Duodenal mucosa (tissue), 2 donors: ENCODE data around the gene MAD1L1.

ENCODE experiments used
- H3K27ac ChIP-seq: one replicate; pipeline ENCODE4 v1.7.0; 2013; ENCODE audit warnings: low read depth, low read length
- H3K27me3 ChIP-seq, 2 donors: one replicate each; pipeline ENCODE4 v1.7.0; 2013; ENCODE audit warnings: low read length in 2 of 2, control low read depth in 1 of 2; ENCODE audit not compliant: insufficient read depth in 2 of 2, control insufficient read depth in 1 of 2
- H3K36me3 ChIP-seq, 2 donors: one replicate each; pipeline ENCODE4 v1.7.0; 2013; ENCODE audit warnings: low read length in 2 of 2, control low read depth in 1 of 2; ENCODE audit not compliant: insufficient read depth in 2 of 2, control insufficient read depth in 1 of 2
- H3K4me1 ChIP-seq, 2 donors: one replicate each; pipeline ENCODE4 v1.7.0; 2013; ENCODE audit warnings: low read length in 2 of 2, control low read depth in 1 of 2; ENCODE audit not compliant: insufficient read depth in 2 of 2, control insufficient read depth in 1 of 2
- H3K4me3 ChIP-seq, 2 donors: one replicate each; pipeline ENCODE4 v1.7.0; 2013; ENCODE audit warnings: low read length in 2 of 2, low read depth in 1 of 2
- H3K9ac ChIP-seq, 2 donors: one replicate each; pipeline ENCODE4 v1.7.0; 2013; ENCODE audit warnings: low read length in 2 of 2, low read depth in 1 of 2
- H3K9me3 ChIP-seq, 2 donors: one replicate each; pipeline ENCODE4 v1.7.0; 2013; ENCODE audit warnings: low read length in 2 of 2, control low read depth in 1 of 2; ENCODE audit not compliant: control insufficient read depth in 1 of 2

MAD1L1 gene

GRCh38 chr7:2106440-2106839, 126.3 kb downstream of the MAD1L1 start:
- H3K4me1 ChIP-seq: peaks cover 13 to 25% of the 10 kb centered on the region in 2 donors
- no peaks in the 10 kb centered on the region for H3K9me3 ChIP-seq
- H3K27me3 ChIP-seq: no peaks in the 10 kb centered on the region
- H3K4me3 ChIP-seq: no peak overlapping the region
- no peak overlapping the region for H3K9ac ChIP-seq
- H3K27ac ChIP-seq: no peak overlapping the region
- peaks cover 0 to 4% of the 10 kb centered on the region in 2 donors for H3K36me3 ChIP-seq

GRCh38 chr7:2105917-2106316, 126.8 kb downstream of the MAD1L1 start:
- H3K36me3 ChIP-seq: peaks cover 0 to 4% of the 10 kb centered on the region in 2 donors
- H3K4me3 ChIP-seq: no peak overlapping the region
- no peak overlapping the region for H3K27ac ChIP-seq
- no peak overlapping the region for H3K9ac ChIP-seq
- peaks cover 8 to 20% of the 10 kb centered on the region in 2 donors for H3K4me1 ChIP-seq
- no peaks in the 10 kb centered on the region for H3K9me3 ChIP-seq
- no peaks in the 10 kb centered on the region for H3K27me3 ChIP-seq

GRCh38 chr7:2105280-2105679, 127.5 kb downstream of the MAD1L1 start:
- no peaks in the 10 kb centered on the region for H3K9me3 ChIP-seq
- H3K4me3 ChIP-seq: no peak overlapping the region
- H3K4me1 ChIP-seq: peaks cover 1 to 14% of the 10 kb centered on the region in 2 donors
- H3K9ac ChIP-seq: no peak overlapping the region
- H3K27me3 ChIP-seq: no peaks in the 10 kb centered on the region
- no peak overlapping the region for H3K27ac ChIP-seq
- H3K36me3 ChIP-seq: peaks cover 0 to 4% of the 10 kb centered on the region in 2 donors

GRCh38 chr7:2104716-2105115, 128.0 kb downstream of the MAD1L1 start:
- Histone ChIP-seq H3K27me3 (no peaks in the 10 kb centered on the region), H3K27ac (no peak overlapping the region), H3K9me3 (no peaks in the 10 kb centered on the region), H3K4me3 (no peak overlapping the region), H3K9ac (no peak overlapping the region), H3K4me1 (peaks cover 0 to 14% of the 10 kb centered on the region in 2 donors), H3K36me3 (peaks cover 0 to 4% of the 10 kb centered on the region in 2 donors)

GRCh38 chr7:2104107-2104710, 128.5 kb downstream of the MAD1L1 start:
- Histone ChIP-seq H3K36me3 (peaks cover 0 to 4% of the 10 kb centered on the region in 2 donors), H3K9ac (no peak overlapping the region), H3K4me1 (peaks cover 0 to 14% of the 10 kb centered on the region in 2 donors), H3K4me3 (no peak overlapping the region), H3K9me3 (no peaks in the 10 kb centered on the region), H3K27me3 (no peaks in the 10 kb centered on the region), H3K27ac (no peak overlapping the region)

- peaks cover 0 to 4% of the 10 kb centered on the region in 2 donors for H3K36me3 ChIP-seq
- H3K27ac ChIP-seq: no peak overlapping the region
- no peak overlapping the region for H3K9ac ChIP-seq
- no peaks in the 10 kb centered on the region for H3K9me3 ChIP-seq
- peaks cover 0 to 14% of the 10 kb centered on the region in 2 donors for H3K4me1 ChIP-seq
- no peak overlapping the region for H3K4me3 ChIP-seq
- H3K27me3 ChIP-seq: no peaks in the 10 kb centered on the region
Measured at GRCh38 chr7:2103071-2103898, 129.5 kb downstream of the MAD1L1 start.

GRCh38 chr7:2102375-2102723, 130.4 kb downstream of the MAD1L1 start:
- H3K4me3 ChIP-seq: no peak overlapping the region
- no peak overlapping the region for H3K27ac ChIP-seq
- no peaks in the 10 kb centered on the region for H3K27me3 ChIP-seq
- H3K4me1 ChIP-seq: peaks cover 0 to 14% of the 10 kb centered on the region in 2 donors
- H3K9me3 ChIP-seq: no peaks in the 10 kb centered on the region
- peaks cover 0 to 4% of the 10 kb centered on the region in 2 donors for H3K36me3 ChIP-seq
- H3K9ac ChIP-seq: no peak overlapping the region

GRCh38 chr7:2101630-2102374, 130.9 kb downstream of the MAD1L1 start:
- H3K36me3 ChIP-seq: peaks cover 0 to 4% of the 10 kb centered on the region in 2 donors
- H3K9me3 ChIP-seq: no peaks in the 10 kb centered on the region
- H3K9ac ChIP-seq: no peak overlapping the region
- H3K4me3 ChIP-seq: no peak overlapping the region
- H3K27ac ChIP-seq: no peak overlapping the region
- H3K4me1 ChIP-seq: peaks cover 0 to 14% of the 10 kb centered on the region in 2 donors
- H3K27me3 ChIP-seq: no peaks in the 10 kb centered on the region

- Histone ChIP-seq H3K9ac (no peak overlapping the region), H3K4me3 (no peak overlapping the region), H3K9me3 (no peaks in the 10 kb centered on the region), H3K36me3 (peaks cover 0 to 4% of the 10 kb centered on the region in 2 donors), H3K27me3 (no peaks in the 10 kb centered on the region), H3K27ac (no peak overlapping the region), H3K4me1 (peaks cover 0 to 14% of the 10 kb centered on the region in 2 donors)
Measured at GRCh38 chr7:2100278-2101208, 132.2 kb downstream of the MAD1L1 start.
